Measurements from ENCODE around the gene SAMD8.
"Not testable (repeated sequence)": the region's sequence is repeated elsewhere in the genome, so short reads cannot be mapped to it uniquely, and the experiment has no call there.

The SAMD8 gene

DNA sequence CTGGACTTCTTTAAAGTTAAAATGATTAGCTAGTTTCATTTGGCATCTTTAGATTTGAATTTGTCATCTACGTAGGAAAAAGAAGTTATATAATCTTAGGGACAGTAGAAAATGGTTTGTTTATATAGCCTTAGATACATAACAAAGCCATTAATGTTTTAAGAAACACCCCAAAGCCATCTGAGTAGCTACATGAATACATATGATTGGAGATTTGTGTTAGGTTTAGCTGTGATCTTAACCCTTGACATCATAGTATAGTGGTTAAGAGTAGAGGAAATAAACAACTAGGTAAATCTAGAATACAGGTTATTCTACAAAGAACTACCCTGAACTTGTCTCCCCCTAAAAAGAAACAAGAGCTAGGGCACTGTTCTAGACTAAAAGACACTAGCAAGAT is 18.1 kb downstream of the SAMD8 start:
- no peak for DNase-seq (ENCODE audit: insufficient read length, low spot score)
- FAIRE-seq, result no peak
- TF ChIP-seq, protein P1, sequence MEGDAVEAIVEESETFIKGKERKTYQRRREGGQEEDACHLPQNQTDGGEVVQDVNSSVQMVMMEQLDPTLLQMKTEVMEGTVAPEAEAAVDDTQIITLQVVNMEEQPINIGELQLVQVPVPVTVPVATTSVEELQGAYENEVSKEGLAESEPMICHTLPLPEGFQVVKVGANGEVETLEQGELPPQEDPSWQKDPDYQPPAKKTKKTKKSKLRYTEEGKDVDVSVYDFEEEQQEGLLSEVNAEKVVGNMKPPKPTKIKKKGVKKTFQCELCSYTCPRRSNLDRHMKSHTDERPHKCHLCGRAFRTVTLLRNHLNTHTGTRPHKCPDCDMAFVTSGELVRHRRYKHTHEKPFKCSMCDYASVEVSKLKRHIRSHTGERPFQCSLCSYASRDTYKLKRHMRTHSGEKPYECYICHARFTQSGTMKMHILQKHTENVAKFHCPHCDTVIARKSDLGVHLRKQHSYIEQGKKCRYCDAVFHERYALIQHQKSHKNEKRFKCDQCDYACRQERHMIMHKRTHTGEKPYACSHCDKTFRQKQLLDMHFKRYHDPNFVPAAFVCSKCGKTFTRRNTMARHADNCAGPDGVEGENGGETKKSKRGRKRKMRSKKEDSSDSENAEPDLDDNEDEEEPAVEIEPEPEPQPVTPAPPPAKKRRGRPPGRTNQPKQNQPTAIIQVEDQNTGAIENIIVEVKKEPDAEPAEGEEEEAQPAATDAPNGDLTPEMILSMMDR (IDR thresholded peaks at IDR 0.05; ENCODE audit: insufficient read depth, missing control alignments), result no peak

DNA sequence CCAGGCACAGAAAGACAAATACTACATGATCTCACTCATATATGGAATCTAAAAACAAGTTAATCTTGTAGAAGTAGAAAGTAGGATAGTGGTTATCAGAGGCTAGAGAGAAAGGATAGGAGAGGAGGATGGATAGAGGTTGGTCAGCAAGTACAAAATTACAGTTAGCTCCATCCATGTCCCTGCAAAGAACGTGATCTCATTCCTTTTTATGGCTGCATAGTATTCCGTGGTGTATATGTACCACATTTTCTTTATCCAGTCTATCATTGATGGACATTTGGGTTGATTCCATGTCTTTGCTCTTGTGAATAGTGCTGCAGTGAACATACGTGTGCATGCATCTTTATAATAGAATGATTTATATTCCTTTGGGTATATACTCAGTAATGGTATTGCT is 22.2 kb downstream of the SAMD8 start:
- not testable (repeated sequence) for FAIRE-seq; DNase-seq (ENCODE audit: insufficient read length, low spot score)

DNA sequence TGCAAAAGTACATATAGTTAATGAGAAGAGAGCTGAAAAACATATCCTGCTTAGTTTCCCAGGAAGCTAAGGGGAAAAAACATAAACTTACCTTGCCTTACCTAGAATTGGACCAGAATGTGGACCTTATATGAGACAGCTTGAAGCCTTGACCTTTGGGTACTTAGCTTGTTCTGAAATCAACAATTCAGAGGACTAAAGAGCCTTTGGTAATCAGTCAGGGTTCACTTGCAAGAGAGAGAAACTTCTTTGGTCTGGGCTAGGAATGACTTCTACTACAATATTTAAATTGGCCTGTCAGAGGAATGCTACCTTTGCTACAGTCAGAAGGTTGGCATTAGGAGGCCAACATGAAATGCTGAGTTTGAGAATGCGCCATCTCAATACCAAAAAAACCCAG is 24.9 kb downstream of the SAMD8 start:
- TF ChIP-seq, protein P1 (IDR thresholded peaks at IDR 0.05; ENCODE audit: insufficient read depth, missing control alignments), result no peak
- DNase-seq (ENCODE audit: insufficient read length, low spot score) (no peak), FAIRE-seq (no peak)

DNA sequence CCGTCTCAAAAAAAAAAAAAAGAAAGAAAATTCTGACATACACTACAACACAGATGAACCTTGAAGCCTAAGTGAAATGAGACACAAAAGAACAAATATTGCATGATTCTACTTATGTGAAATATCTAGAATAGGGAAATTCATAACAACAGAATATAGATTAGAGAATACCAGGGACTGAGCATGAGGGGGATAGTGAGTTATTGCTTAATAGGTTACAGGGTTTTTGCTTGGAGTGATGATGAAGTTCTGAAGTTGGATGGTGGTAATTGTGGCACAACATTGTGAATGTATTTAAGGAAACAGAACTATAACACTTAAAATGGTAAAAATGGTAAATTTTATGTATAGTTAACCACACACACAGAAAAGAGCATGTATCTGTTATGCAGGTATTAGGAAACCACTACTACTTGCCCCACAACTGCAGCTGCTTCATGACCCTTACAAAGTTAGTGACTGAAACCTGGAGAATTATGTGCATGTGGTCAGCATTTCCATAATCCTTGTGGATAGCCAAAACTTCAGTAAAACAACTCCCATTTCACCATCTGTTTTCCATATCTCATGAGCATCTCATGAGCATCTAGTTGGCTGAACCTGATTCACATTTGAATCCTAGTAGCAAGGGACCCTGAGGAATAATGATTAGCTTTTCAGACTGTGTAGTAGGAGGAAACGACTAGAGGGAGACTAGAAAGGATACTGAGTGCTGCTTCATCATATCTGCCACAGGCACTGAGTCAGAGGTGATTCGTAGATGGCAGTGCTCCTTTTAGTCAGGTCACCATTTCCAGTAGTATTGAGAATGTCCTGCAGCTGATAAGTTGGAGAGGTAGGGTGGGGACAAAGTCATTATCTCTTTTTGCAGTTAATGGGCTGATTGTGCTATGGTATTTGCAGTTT is 26.3 kb downstream of the SAMD8 start:
- TF ChIP-seq, protein P1 (IDR thresholded peaks at IDR 0.05; ENCODE audit: insufficient read depth, missing control alignments), result no peak
- no peak for FAIRE-seq
- no peak for DNase-seq (ENCODE audit: insufficient read length, low spot score)

DNA sequence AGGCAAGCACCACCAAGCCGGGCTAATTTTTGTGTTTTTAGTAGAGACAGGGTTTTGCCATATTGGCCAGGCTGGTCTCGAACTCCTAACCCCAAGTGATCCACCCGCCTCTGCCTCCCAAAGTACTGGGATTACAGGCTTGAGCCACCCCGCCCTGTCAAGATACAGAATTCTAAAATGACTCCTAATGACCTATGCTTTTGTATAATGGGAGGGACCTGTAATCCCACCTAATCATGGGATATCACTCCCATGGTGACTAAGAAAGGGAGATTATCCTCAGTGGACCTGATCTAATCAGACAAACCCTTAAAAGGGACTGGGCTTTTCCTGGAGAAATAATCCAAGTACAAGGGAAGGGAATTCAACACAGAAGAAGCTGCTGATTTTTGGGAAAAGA is 28.8 kb downstream of the SAMD8 start:
- peak; percentile 79 for DNase-seq (ENCODE audit: insufficient read length, low spot score)
- FAIRE-seq, result peak; percentile 95
- TF ChIP-seq, protein P1 (IDR thresholded peaks at IDR 0.05; ENCODE audit: insufficient read depth, missing control alignments), result no peak

DNA sequence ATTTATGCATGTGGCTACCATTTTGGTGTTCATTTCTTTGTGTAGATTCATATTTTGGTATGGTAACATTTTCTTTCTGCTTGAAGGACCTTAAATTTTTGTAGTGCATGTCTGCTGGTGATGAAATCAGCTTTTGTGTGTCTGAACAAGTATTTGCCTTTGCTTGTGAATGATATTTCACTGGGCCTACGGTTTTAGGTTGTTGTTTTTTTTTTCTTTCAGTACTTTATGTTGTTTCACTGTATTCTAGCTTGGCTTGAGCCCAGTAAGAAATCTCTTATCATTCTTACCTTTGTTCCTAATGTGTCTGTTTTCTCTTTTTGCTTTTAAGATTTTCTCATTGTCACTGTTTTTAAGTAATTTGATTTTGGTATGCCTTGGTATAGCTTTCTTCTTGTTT is 31.9 kb downstream of the SAMD8 start:
- no peak for FAIRE-seq
- no peak for DNase-seq (ENCODE audit: insufficient read length, low spot score)
- TF ChIP-seq, protein P1 (IDR thresholded peaks at IDR 0.05; ENCODE audit: insufficient read depth, missing control alignments), result no peak

DNA sequence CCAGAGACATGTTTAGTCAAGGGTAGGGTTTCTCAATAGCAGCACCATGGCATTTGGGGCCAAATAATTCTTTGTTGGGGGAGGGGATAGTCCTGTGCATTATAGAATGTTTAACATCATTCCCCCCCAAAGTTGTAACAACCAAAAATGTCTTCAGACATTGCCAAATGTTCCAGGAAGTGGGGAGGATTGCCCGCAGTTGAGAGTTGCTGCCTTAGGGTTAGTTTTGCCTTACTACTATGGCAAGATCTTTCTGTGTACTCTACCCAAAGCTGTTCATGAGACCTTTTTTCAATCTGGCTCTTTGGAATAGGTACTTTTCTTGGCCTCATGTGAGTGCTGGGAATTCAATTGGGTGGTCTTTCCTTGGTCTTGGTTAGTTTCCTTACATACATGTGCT is 34.1 kb downstream of the SAMD8 start:
- DNase-seq (ENCODE audit: insufficient read length, low spot score) (no peak), FAIRE-seq (no peak)
- TF ChIP-seq, protein P1 (IDR thresholded peaks at IDR 0.05; ENCODE audit: insufficient read depth, missing control alignments), result no peak
